Cerebellar cortex (tissue), 1 donor: Measurements from ENCODE around the gene ITGA1.

Experiments used
- DNase-seq: peaks from one replicate; pipeline ENCODE4 v3.0.0-alpha.2; 2015; ENCODE audit warnings: low spot score

Gene ITGA1

DNA sequence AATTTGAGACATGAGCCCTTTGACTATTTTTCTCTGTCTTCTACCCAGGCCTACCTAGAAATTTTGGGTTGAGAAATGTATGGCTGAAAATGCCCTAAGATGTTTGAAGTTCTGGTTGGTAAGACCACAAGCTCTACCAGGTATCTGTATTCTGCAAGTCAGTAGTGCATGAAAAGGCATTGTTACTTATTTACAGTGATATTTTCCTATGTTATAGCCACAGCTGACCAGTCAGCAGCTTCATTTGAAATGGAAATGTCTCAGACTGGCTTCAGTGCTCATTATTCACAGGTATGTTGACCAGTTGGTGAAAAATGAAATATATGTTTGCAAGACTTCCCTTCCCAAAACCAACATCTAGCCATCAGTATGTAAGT lies 109.5 kb downstream of the ITGA1 start:
- DNase-seq: no peak

DNA sequence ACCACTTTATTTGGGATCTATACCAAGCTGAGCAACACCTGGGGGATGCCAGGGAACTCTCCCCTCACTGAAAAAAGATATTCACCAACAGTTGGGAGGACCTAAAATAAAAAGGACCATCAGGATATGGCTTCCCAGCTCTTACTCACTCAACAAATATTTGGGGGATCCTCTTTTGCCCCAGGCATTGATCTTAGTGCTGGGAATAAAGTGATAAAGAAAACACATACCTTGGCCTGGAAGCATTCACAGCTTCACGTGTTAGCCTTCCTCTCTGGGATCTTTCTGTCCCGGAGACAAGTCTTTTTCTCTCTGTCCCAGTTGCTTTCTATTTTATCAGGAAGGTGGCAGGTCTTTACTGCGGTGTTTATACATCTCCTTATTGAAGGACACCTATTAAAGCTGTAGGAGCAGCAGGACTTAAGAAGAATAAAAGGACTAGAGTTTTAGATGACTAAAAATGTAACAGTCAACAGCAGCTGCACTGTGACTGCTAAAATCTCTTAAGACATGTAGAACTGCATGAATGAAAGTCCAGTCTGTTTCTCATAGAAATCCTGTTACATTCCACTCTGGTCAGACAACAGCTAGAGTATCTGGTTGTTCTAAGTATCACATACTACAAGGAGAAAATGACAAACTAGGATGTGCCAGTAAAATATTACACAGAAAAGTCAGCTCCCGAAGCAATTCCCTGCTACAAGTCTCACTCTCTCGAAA lies 111.4 kb downstream of the ITGA1 start:
- DNase-seq: no peak

DNA sequence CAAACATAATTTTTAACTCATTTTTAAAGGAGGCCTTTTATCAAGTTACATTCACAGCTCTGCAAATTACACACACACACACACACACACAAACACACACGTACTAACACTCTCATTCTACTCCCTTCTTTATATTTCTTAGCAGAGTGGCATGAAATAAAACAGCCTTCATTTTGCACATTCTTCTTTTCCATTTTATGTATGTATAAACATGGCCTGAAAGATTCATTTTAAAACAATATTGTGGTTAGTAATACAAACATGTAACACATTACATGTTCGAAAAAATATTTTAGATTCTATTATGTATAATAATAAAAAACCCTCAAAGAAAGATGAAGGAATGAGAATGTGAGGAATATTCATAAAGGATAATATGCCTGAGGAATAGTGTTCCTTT lies 115.4 kb downstream of the ITGA1 start:
- DNase-seq: no peak

DNA sequence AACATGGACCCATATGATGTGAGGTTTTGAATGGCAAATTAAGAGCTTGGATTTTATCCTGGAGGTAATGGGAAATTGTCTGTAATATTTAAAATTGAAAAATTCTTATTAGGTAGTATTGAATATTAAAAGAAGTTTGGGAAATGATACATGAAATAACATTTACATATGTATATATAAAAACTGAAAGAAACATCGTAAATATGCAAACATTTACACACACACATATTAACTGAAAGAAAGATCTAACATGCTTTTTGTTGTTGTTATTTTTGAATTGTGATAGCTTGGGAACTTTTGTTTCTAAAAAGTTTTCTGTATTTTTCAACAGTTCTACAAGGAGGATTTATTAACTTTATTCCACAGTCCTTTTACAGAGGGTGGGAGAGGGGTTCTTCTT lies 118.6 kb downstream of the ITGA1 start:
- DNase-seq: no peak

DNA sequence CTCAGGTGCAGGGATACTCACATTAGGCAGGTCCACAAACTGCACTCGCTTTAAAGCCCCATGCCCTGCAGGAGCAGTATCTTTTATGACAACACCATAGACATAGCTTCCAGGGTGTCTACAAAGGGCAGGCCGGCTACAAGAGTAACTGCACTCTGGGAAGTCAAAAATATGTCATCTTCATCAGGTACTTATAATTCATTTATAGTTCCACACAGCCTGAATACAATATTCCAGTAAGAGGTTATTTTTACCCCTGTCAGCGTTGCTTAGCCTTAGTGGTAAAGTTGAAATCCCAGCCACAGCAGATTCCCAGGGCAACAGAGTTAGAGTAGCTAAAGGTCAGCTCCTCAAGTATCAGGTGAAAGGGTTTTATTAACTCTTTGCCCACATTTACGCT lies 119.1 kb downstream of the ITGA1 start:
- DNase-seq: no peak

DNA sequence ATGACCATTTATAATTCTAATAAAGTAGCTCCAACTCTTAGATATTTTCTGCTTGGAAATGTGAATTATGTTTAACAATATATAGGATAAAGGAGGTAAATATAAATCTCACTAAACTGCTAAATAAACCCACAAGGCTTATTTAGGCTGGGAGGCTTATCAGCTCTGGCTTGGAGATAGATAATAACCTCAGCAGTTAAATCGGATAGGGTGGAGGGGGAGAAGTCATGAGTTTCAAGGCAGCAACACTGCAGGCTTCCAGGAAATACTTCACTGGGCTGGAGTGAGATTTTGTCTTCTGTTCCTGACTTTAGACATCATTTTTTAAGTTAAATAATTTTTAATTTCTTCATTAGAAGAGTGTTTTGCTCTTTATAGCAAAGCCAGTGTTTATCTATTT lies 121.5 kb downstream of the ITGA1 start:
- DNase-seq: no peak

DNA sequence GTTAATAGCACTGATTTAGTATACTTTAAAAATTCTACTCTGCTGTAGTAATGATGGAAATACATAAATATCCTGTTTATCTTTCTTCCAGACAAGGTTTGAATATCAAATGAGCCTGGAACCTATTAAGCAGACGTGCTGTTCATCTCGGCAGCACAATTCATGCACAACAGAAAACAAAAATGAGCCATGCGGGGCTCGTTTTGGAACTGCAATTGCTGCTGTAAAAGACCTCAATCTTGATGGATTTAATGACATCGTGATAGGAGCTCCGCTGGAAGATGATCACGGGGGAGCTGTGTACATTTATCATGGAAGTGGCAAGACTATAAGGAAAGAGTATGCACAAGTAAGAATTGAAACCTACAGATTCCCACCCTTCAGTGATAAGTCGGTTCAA lies 122.4 kb downstream of the ITGA1 start:
- DNase-seq: no peak

DNA sequence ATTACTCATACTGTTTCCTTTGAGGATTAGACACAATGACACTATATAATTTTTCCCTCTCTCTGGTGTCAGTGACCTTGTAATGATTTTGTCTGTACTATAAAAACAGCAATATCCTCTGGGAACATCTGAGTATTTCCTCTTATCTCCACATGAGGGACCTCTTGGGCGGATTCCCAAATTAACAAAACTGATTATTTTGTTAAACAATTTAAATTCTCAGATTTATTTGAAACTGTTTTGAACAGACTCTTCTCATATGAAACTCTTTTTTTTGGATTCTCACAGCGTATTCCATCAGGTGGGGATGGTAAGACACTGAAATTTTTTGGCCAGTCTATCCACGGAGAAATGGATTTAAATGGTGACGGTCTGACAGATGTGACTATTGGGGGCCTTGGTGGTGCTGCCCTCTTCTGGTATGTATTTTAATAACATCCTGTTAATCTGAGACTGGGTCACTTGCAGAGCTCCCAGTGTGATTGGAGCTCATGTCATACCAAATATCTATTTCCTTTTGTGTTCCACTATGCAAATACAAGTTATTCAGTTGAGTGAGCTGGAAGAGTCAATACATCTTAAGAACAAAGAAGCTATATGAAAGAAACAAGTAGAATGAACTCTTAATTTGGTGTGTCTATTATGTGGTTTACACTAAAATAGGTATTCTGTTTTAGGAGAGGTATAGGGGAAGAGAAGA lies 127.6 kb downstream of the ITGA1 start:
- DNase-seq: peak; percentile 49

DNA sequence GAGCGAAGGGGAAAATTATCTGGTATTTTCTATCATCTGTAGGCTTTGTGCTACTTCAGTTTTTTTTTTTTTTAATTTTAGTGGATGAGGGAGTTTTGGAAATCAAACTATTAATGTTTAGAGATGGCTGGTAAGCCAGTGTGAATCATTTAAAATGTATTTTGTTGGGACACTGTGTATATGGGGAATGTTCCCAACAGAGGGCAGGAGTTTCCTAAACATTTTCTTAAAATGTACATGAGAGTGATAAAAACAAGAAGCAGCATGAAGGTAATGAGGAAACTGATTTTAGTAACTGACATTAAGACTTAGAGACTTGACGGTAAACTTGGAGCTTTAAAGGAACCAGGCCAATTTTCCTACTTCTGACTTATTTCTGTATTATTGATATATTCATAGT lies 133.2 kb downstream of the ITGA1 start:
- DNase-seq: no peak

DNA sequence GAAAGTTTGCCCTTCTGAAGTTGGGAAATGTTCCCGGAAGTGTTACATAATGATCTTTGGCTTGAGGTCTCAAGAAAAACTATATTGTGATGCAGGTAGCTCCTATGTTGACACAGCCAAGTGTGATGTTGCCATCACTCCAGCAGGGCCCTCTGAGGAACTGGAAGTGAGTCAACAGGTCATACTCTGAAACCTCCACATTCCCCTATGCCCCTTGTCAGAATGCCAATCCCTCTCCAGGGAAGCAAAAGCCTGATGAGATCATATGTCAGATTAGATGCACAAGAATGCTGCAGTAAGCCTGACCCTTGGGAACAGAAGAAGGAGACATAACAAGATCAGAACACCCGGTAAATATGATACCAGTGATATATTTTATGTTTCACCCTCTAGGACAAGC lies 134.7 kb downstream of the ITGA1 start:
- no peak for DNase-seq

DNA sequence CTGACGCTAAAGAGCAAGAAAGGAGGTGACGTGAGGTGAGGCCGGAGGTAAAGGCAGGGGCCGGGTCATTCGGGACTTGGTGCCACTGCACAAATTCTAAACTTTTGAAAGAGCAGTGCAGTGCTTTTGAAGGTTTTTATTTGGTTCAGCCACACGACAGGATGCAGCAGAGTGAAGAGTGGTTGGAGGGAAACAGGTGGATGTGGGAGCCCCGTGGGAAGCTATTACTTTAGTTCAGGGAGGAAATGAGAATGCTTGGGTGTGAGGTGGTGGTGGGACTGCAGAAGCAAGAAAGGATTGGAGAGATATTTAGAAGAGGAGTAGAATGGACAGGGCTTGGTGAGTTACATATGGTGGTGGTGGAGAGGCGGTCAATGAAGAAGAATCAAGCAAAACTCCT lies 136.7 kb downstream of the ITGA1 start:
- no peak for DNase-seq

DNA sequence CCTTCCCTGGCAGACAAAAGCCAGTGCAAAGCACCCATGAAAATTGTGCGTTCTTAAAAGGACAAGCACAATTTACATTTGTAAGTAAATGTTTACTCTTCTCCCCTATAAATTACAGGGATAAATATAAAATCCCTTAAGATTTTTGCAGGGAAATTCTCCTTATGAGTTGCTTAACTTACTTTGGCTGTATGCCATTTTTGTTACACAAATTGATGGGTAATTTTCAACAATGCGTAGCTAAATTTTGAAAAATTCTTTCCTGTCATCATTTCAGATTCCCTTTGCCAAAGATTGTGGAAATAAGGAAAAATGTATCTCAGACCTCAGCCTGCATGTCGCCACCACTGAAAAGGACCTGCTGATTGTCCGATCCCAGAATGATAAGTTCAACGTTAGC lies 137.3 kb downstream of the ITGA1 start:
- no peak for DNase-seq

DNA sequence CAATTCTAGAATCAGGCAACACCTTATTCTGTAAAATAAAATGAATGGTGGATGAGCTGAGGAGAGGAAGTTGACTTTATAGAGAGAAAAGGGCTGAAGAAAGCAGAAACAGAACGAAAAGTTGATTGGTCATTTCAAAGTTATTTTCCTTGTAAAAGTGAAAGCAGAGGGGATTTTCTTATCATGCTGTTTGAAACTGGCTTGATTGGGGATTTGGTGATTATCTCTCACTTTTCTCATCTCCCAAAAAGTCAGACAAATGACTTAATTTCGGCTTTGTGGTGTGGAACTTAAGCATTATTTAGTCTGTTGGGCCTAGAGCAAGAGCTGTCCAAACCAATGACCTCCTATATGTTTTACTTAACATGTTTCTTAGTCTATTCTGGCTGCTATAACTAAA lies 141.0 kb downstream of the ITGA1 start:
- no peak for DNase-seq

DNA sequence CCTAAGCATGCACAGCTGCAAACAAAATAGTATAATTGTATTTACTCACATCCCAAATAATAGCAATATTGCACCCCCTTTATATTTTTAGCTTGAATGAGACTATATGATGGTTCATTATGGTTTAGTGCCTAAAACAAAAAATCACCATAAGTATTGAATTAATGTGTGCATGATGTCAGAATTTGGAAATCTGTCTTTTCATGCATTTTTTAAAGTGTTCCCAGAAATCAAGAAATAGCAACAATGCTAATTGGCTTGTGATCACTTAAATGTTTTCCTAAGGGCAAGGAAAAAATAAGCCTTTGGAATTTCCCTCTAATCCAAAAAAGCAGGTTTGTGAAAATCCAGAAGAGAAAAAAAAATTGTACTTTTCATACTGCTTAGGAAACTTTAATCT lies 150.5 kb downstream of the ITGA1 start:
- no peak for DNase-seq

DNA sequence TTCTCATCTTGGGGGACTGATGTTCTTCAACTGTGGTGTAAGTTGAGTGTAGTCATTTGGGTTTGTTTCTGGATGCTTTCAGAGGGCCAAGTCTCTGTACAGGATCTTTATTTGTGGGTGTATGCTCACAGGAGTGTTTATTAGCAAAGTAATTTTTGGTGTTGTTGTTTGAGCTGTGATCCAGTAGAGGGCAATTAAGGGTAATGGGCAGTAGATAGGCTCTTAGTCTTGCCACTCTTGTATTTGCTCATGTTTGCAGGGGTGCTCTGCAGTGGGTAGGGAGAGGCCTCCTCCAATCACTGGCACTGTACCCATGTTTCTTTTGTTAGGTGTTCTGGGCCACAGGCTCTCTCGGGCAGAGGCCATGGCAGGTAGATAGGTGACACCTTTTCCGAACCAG lies 155.6 kb downstream of the ITGA1 start:
- DNase-seq: no peak

DNA sequence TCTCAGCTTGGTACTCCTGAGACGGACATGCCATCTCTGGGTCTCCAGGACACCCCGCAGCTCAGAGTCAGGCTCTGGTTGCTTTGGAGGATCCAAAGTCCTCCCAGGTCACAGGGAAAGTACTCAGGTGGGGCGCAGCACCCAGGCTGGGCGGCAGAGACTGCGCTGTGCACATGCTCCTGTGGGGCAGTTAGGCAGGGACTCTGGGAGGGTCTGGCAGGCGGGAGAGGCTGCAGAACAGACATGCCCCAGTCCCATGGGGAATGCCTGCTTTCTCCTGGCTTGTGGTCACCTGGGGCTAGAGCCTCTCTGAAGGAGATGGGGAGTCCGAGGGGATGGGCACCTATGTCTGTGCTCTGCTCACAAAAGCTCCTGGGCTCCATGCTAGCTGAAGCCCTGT lies 156.1 kb downstream of the ITGA1 start:
- DNase-seq: no peak

DNA sequence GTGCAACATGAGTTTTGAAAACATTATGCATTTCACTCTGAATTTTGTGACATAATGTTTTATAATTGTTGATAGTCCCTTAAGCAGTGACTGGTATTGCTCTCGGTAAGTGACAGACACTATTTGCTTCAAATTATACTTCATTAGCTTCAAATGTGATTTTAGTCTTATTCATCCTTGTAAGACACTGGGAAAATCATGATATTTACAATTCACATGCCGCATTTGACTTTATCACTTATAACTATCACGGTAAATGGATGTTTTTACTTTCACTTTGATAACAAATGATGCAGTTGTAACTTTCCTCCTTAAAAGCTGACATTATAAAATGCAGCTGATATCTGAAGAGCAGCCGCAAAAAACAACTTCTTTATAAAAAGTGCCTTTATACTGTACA lies 157.3 kb downstream of the ITGA1 start:
- no peak for DNase-seq

DNA sequence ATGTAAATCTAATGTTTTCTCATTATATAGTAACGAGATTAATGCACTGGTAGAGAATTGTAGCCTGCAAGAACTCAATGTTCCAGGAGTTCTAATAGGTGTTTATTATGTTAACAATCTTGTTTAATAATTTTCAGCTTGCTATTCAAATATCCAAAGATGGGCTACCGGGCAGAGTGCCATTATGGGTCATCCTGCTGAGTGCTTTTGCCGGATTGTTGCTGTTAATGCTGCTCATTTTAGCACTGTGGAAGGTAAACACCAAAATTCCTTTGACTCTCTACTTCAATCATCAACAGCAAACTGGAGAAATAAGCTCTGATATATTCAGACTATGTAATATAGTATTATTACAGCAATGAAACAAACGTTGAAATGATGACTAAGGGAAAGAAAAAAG lies 159.5 kb downstream of the ITGA1 start:
- DNase-seq: no peak

DNA sequence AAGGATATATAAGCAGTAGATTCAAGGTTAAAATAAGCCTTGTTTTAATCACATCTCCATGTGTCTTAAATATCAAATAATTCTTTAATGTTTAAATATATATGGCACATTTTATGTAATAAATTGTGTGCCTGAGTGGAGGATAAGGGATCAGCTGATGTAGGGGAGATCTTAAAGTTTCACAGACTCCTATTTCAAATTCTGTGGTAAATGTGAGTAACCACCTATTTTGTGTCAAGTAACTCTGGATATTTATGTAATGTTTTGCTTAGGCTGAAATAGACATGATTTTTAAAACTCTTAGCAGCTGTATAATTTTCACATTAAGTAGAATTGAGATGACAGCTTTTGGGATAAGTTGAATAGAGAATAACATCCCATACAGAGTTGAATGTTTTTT lies 160.1 kb downstream of the ITGA1 start:
- DNase-seq: no peak

DNA sequence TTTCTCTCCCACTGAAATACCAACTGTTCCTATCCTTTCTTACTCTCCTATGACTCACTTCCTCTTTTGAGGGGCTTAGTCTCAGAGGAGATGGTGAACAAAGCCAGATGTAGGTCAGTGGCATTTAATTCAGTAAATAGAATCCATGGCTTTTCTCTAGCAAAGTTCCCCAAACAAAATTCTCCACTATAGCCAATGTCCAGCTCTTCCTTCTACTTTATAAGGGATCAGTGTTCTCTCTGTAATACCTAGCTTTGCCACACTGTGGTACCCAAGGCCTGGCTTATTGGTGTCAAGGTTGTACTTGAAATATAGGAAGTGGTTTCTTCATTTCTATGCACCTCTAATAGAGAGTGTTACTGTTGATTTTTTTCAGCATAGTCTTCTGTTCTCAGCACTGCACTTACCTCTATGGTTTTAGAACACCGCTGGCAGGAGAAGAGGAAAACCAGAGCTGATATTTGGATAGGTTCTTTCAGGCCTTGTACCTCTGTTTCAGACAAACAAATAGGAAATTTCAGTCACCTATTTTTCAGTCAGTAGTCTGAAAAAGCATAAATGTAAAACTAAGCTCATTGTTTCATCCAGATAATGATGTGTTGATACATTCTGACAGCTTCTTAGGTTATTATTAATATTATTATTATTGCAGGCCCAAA lies 160.8 kb downstream of the ITGA1 start:
- DNase-seq: peak; percentile 56

DNA sequence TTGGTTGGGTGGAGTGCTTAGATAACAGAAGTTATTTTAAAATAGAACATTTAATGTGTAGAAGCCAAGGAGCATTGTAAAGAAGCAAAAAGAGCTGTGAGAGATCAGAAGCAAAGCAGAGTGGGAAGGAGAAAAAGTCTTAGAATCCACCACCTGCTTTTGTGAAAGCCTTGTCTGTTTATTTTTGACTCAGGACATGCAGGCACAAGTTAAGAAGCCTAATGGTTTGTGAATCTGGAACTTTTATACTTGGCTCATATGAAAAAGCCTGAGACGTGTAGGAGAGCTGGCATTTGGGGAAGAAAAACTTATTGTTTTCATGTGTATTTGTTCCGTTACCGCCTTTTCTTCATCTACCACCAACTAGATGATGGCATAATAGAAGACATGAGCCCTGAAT lies 163.0 kb downstream of the ITGA1 start:
- no peak for DNase-seq

DNA sequence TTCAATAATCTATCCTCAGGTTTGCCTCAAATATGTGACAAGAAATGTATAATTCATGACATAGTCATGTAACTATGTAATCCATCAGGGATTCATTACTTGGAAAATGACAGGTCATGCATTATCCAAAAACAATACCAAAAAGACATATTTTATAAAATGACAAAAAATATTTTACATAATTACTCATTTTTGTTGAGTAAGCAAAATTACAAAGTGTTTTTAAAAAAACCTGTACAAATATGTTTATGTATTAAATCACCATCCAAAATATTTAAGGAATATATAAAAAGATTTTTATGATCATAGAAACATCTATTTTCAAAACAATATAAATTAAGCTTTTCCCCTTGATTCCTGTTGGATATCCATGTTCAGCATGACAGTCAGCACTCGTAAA lies 164.8 kb downstream of the ITGA1 start:
- DNase-seq: no peak

DNA sequence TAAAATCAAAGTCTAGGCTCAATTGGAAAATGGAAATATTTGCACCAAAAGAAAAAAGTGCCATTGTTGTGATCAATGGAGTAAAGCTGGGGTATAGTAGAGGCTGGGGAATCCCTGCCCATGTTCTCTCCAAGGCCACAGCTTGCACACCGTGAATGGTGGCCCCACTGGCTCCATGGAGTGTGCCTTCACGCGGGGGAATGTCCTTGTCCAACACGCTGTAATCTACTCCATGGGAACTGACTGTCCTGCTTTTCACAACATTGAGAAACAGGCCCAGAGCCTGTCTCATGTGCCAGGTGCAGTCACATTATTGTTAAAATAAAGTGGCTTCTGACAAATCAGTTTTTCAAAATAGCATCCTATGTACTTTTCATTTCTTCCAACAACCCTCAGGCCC lies 168.3 kb downstream of the ITGA1 start:
- no peak for DNase-seq
